ENCODE measurements around the gene NEIL1. TPM values are rescaled to one million over a fixed set of nuclear protein-coding genes. Genes with fewer than 3 reads are reported as not detected.

Gene NEIL1
- total RNA-seq, 1 experiment from 2014 or later = 12.3 TPM

DNA sequence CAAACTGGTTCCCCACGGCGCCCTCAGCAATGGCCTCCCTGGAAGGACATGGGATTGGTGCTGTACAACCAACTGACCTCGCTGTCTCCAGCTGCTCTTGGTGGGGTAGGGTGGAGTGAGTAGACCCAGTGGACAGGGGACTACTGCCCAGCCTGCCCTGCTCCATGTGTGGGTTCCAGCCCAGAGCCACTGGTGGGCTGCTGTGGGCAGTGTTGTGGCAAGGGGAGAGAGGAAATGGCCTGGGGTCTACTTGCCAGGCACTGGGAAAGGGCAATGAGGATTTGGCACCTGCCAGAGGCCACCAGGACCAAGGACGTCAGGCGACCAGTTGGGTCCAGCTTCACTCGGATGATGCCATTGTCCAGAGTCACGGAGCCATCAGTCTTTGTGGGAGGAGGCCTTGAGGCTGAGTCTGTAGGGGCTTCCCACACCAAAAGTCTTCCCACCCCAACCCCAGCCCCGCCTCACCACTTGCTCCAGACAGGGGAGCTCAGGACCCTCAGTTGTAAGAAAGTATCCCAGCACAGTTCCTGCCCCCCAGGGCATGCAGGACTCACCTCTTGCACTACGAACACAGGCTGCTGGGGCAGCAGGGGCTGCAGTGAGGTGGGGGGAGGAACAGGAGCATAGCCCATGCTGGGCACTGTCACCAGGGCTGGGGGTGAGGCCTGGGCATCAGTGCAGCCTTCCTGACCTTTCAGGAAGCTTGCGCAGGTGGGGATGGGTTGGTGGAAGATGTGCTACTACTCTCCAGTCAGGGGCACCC is 12.1 kb downstream of the NEIL1 start:
- H3K4me3 Mint-ChIP-seq (ENCODE audit: unreplicated experiment) = no peak overlapping the region
- no peaks in the 10 kb centered on the region for H3K27me3 Mint-ChIP-seq (ENCODE audit: insufficient read depth, unreplicated experiment)
- H3K27ac Mint-ChIP-seq (ENCODE audit: unreplicated experiment) = no peak overlapping the region
- Histone ChIP-seq H3K4me1 (no peaks in the 10 kb centered on the region), H3K9me3 (no peaks in the 10 kb centered on the region), H3K4me3 (ENCODE audit: low read depth, low read length) (no peak overlapping the region), H3K27me3 (replicated peaks; ENCODE audit: control insufficient read depth, insufficient read depth, low read length) (no peaks in the 10 kb centered on the region), H3K36me3 (ENCODE audit: control insufficient read depth, insufficient read depth, low read length) (no peaks in the 10 kb centered on the region)
- peaks cover 8% of the 10 kb centered on the region for H3K36me3 Mint-ChIP-seq (ENCODE audit: insufficient read depth, unreplicated experiment)
- H3K9me3 Mint-ChIP-seq (ENCODE audit: unreplicated experiment) = no peaks in the 10 kb centered on the region
- no peaks in the 10 kb centered on the region for H3K4me1 Mint-ChIP-seq (ENCODE audit: low read depth, unreplicated experiment)
- DNase-seq = no peak
- ChIA-PET POLR2A (interaction anchor here (1.0 kb wide), 1 partner anchor 9 kb away, joined by 3 read pairs; no protein-coding TSS in a partner anchor), CTCF (no interaction called here)
- intact Hi-C loops (cut with micrococcal nuclease; ENCODE audit: unreplicated experiment) = no loop called here
- BruUV-seq (replicated peaks) = no TSS peak
- TF ChIP-seq, protein P1, sequence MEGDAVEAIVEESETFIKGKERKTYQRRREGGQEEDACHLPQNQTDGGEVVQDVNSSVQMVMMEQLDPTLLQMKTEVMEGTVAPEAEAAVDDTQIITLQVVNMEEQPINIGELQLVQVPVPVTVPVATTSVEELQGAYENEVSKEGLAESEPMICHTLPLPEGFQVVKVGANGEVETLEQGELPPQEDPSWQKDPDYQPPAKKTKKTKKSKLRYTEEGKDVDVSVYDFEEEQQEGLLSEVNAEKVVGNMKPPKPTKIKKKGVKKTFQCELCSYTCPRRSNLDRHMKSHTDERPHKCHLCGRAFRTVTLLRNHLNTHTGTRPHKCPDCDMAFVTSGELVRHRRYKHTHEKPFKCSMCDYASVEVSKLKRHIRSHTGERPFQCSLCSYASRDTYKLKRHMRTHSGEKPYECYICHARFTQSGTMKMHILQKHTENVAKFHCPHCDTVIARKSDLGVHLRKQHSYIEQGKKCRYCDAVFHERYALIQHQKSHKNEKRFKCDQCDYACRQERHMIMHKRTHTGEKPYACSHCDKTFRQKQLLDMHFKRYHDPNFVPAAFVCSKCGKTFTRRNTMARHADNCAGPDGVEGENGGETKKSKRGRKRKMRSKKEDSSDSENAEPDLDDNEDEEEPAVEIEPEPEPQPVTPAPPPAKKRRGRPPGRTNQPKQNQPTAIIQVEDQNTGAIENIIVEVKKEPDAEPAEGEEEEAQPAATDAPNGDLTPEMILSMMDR (IDR thresholded peaks at IDR 0.05; ENCODE audit: insufficient read depth in 1 of 2, low read depth in 1 of 2, low read length in 1 of 2, severe bottlenecking in 1 of 2, unreplicated experiment in 1 of 2) = no peak

DNA sequence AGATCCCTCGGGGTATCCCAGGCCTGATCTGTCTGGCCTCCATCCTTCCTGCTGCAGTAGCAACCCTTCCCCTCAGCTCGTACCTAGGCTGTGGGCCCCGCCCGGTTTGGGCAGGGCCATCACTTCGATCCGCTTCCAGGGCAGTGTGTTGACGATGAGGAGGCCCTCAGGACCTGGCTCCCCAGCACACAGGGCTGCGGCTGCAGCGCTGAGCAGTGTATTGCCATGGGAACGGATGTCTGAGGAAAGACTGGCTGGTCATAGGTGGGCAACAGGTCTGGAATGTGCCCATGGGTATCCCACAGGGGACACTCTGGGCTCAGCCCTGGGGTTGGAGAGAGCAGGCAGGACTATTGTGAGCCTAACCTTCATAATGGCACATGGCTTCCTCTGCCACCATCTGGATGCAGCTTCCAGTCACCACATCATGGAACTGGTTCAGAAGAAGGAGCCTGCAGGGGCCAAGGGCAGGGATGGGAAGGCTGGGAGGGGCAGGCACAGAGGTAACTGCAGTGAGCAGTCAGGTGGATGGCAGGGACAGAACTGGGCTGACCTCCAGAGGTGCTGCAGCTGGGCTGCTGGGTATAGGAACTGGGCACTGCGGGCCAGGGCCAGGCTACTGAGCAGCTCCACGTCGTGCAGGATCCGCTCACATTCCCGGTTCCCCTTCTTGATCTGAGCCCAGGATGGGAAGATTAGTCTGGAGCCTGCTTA is 12.9 kb downstream of the NEIL1 start:
- CTCF ChIA-PET = no interaction called here
- intact Hi-C loops (cut with micrococcal nuclease; ENCODE audit: unreplicated experiment) = no loop called here

DNA sequence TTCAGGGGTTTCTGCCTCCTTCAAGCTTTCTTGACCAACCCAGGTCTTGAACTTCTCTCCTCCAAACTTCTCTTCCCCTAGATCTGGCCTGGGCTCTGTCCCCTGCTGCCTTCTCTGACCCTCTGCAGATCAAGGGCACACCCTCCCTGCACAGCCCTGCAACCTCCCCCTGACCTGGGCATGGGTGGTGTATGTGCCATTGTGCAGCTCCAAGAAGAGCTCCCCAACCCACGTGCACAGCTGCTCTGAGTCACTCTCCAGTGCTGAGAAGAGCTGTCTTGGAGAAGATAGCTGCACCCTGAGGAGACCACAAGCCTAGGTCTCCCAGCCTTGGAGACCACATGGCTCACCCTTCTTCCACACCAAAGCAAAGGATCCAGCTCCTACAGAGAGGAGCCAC is 13.6 kb downstream of the NEIL1 start:
- no peaks in the 10 kb centered on the region for H3K27me3 Mint-ChIP-seq (ENCODE audit: insufficient read depth, unreplicated experiment)
- TF ChIP-seq, protein P1 (IDR thresholded peaks at IDR 0.05; ENCODE audit: insufficient read depth in 1 of 2, low read depth in 1 of 2, low read length in 1 of 2, severe bottlenecking in 1 of 2, unreplicated experiment in 1 of 2) = no peak
- intact Hi-C loops (cut with micrococcal nuclease; ENCODE audit: unreplicated experiment) = no loop called here
- POLR2A ChIA-PET = no interaction called here
- Histone ChIP-seq H3K27me3 (replicated peaks; ENCODE audit: control insufficient read depth, insufficient read depth, low read length) (no peaks in the 10 kb centered on the region), H3K4me3 (ENCODE audit: low read depth, low read length) (no peak overlapping the region), H3K9me3 (no peaks in the 10 kb centered on the region), H3K4me1 (no peaks in the 10 kb centered on the region), H3K36me3 (ENCODE audit: control insufficient read depth, insufficient read depth, low read length) (no peaks in the 10 kb centered on the region)
- H3K4me3 Mint-ChIP-seq (ENCODE audit: unreplicated experiment) = no peak overlapping the region
- no peaks in the 10 kb centered on the region for H3K9me3 Mint-ChIP-seq (ENCODE audit: unreplicated experiment)
- CTCF ChIA-PET = interaction anchor here (0.6 kb wide), 1 partner anchor 426 kb away, joined by 3 read pairs; no protein-coding TSS in a partner anchor
- H3K4me1 Mint-ChIP-seq (ENCODE audit: low read depth, unreplicated experiment) = no peaks in the 10 kb centered on the region
- BruUV-seq (replicated peaks) = no TSS peak
- no peak overlapping the region for H3K27ac Mint-ChIP-seq (ENCODE audit: unreplicated experiment)
- H3K36me3 Mint-ChIP-seq (ENCODE audit: insufficient read depth, unreplicated experiment) = peaks cover 13% of the 10 kb centered on the region
- DNase-seq = no peak

More for the DNA sequence above, 12.9 kb downstream of the NEIL1 start:
- DNase-seq = no peak
- H3K4me1 Mint-ChIP-seq (ENCODE audit: low read depth, unreplicated experiment) = no peaks in the 10 kb centered on the region
- H3K27me3 ChIP-seq (replicated peaks; ENCODE audit: control insufficient read depth, insufficient read depth, low read length) = no peaks in the 10 kb centered on the region
- peaks cover 13% of the 10 kb centered on the region for H3K36me3 Mint-ChIP-seq (ENCODE audit: insufficient read depth, unreplicated experiment)
- H3K9me3 ChIP-seq = no peaks in the 10 kb centered on the region
- no peak overlapping the region for H3K4me3 ChIP-seq (ENCODE audit: low read depth, low read length)
- no peaks in the 10 kb centered on the region for H3K27me3 Mint-ChIP-seq (ENCODE audit: insufficient read depth, unreplicated experiment)
- H3K36me3 ChIP-seq (ENCODE audit: control insufficient read depth, insufficient read depth, low read length) = no peaks in the 10 kb centered on the region
- no peak overlapping the region for H3K27ac Mint-ChIP-seq (ENCODE audit: unreplicated experiment)
- H3K9me3 Mint-ChIP-seq (ENCODE audit: unreplicated experiment) = no peaks in the 10 kb centered on the region
- no peaks in the 10 kb centered on the region for H3K4me1 ChIP-seq
- TF ChIP-seq, protein P1 (IDR thresholded peaks at IDR 0.05; ENCODE audit: insufficient read depth in 1 of 2, low read depth in 1 of 2, low read length in 1 of 2, severe bottlenecking in 1 of 2, unreplicated experiment in 1 of 2) = no peak
- POLR2A ChIA-PET = interaction anchor here (1.0 kb wide), 1 partner anchor 8 kb away, joined by 3 read pairs; no protein-coding TSS in a partner anchor
- no TSS peak for BruUV-seq (replicated peaks)
- no peak overlapping the region for H3K4me3 Mint-ChIP-seq (ENCODE audit: unreplicated experiment)

All from Caco-2 (cell line).